ENCODE data around the gene CLSTN3. TPM values are rescaled to one million over a fixed set of nuclear protein-coding genes. Genes with fewer than 3 reads are reported as not detected.

CLSTN3 gene
- total RNA-seq, 1 donor from 2014 or later, result 57.5 TPM

DNA sequence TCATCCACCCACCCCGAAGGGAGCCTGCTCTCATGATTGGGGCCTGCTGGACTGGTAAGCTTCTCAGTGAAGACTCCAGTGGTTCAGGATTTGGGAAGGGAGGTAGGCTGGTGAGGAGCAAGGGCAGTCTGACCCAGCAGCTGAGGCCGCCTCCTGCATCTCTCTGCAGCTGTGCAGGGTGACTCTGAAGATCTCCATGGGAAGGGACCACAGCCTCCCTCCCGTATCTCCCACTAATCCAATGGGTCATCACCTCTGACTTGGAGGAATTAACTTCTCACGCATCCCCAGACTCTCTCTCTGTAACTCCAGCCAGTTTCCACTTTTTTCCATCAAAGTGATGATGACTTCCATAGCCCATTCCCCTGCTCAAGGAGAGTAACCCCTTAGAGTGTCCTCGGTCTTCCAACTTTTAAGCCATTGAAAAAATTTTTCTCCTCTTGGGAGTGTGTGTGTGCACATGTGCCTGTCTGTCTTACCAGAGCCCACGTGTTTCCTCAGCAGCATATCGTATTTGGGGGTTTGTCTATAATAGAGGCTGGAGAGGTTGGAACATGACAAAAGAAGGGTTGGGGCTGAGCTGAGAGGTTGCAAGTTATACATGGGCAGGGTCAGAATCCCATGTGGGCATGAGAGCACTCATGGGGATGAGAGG is 11.3 kb downstream of the CLSTN3 start:
- no peak for DNase-seq (ENCODE audit: low read depth)
- TF ChIP-seq, protein P1, sequence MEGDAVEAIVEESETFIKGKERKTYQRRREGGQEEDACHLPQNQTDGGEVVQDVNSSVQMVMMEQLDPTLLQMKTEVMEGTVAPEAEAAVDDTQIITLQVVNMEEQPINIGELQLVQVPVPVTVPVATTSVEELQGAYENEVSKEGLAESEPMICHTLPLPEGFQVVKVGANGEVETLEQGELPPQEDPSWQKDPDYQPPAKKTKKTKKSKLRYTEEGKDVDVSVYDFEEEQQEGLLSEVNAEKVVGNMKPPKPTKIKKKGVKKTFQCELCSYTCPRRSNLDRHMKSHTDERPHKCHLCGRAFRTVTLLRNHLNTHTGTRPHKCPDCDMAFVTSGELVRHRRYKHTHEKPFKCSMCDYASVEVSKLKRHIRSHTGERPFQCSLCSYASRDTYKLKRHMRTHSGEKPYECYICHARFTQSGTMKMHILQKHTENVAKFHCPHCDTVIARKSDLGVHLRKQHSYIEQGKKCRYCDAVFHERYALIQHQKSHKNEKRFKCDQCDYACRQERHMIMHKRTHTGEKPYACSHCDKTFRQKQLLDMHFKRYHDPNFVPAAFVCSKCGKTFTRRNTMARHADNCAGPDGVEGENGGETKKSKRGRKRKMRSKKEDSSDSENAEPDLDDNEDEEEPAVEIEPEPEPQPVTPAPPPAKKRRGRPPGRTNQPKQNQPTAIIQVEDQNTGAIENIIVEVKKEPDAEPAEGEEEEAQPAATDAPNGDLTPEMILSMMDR (conservative IDR thresholded peaks at IDR 0.05; ENCODE audit: low read depth, low read length), result no peak
- no peak overlapping the region for H3K4me3 ChIP-seq (ENCODE audit: low read depth, low read length)

DNA sequence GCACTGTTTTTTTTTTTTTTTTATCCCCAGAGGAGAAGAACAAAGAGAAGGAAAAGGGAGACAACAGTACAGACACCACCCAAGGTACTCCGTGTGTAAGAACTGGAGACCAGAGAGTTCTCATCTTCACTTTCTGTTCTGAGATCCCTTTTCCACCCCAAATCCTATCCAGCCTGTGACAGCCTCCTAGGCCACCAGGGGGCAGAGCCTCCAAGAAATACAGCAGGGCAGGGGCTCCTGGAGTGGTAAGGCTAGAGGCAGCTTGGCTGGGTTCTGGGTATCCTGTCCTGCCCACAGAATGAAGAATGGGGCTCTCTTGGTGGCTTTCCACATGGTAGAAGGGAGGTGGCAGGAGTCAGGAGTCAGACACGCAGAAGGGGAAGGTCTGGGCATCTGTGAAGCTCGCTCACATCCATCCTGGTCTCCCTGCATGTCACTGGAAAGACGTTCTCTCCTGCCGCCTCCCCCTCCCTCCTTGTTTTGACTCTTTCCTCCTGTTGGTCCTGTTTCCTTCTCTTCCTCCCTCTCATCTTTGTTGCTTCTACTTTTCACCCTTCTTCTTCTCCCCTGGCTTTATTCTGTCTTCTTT is 12.0 kb downstream of the CLSTN3 start:
- no peak for DNase-seq (ENCODE audit: low read depth)
- TF ChIP-seq, protein P1 (conservative IDR thresholded peaks at IDR 0.05; ENCODE audit: low read depth, low read length), result peak; percentile 86
- no peak overlapping the region for H3K4me3 ChIP-seq (ENCODE audit: low read depth, low read length)

DNA sequence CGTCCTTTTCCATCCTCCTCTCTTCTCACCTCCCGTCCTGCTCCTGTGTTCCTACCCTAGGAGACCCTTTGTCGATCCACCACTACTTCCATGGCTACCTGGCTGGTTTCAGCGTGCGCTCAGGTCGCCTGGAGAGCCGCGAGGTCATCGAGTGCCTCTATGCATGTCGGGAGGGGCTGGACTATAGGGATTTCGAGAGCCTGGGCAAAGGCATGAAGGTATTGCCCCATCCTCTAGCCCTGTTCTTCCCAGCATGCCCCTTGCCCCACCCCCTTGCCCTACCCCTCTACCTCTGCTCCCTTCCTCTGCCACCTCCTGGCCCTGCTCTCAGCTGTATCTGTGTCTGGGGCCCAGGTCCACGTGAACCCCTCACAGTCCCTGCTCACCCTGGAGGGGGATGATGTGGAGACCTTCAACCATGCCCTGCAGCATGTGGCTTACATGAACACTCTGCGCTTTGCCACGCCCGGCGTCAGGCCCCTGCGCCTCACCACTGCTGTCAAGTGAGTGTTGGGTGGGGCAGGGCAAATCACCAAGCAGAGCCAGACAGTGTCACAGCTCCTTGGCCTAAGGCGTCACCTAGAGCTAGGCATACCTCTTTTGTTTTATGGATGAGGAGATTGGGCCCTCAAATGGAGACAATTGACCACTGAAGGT is 12.8 kb downstream of the CLSTN3 start:
- no peak overlapping the region for H3K4me3 ChIP-seq (ENCODE audit: low read depth, low read length)
- DNase-seq (ENCODE audit: low read depth), result no peak
- TF ChIP-seq, protein P1 (conservative IDR thresholded peaks at IDR 0.05; ENCODE audit: low read depth, low read length), result no peak

- TF ChIP-seq, protein P1 (conservative IDR thresholded peaks at IDR 0.05; ENCODE audit: low read depth, low read length), result no peak
- no peak for DNase-seq (ENCODE audit: low read depth)
Observed at GRCh38 chr12:7143564-7143963, 13.4 kb downstream of the CLSTN3 start.

DNA sequence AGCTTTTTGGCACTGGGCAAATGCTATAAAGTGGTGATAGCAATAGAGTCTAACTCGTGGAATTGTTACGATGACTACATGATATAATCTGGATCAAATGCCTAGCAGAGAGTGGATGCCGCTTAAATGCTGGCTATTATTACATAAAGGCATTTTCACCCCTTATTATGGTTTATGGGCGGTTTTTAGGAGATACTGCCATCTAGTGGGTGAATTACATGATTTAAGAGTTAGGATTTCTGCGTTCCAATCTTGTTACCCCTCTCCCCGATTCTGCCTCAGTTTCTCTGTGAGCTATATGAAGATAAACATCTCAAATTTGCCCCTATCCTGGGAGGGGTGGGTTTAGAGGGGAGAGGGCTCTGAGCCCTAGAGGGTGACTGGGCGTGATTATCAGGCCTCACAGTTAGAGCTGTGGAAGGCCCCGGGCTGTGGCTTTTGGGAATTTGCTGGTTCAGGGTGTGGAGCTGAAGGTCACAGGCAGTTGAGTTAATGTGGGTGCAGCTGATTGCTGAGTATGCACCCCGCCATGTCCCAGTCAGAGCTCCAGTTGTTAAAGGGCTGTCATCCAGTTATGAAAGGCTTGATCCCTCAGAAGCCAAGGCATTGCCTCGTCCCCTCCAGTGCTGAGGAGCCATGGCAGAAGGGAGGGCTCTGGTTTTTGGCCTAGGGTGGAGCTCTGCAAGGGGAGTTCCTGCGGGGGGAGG is 14.4 kb downstream of the CLSTN3 start:
- no peak for DNase-seq (ENCODE audit: low read depth)
- no peak overlapping the region for H3K4me3 ChIP-seq (ENCODE audit: low read depth, low read length)
- TF ChIP-seq, protein P1 (conservative IDR thresholded peaks at IDR 0.05; ENCODE audit: low read depth, low read length), result peak; percentile 61

More at GRCh38 chr12:7143564-7143963, 13.4 kb downstream of the CLSTN3 start:
- H3K4me3 ChIP-seq (ENCODE audit: low read depth, low read length), result no peak overlapping the region

- TF ChIP-seq, protein P1 (conservative IDR thresholded peaks at IDR 0.05; ENCODE audit: low read depth, low read length), result no peak
- DNase-seq (ENCODE audit: low read depth), result no peak
- H3K4me3 ChIP-seq (ENCODE audit: low read depth, low read length), result no peak overlapping the region
Observed at GRCh38 chr12:7145671-7146070, 15.5 kb downstream of the CLSTN3 start.
